Hepatocyte (in vitro differentiated cells): ENCODE data around the gene IL1RN. TPM values are rescaled to one million over a fixed set of nuclear protein-coding genes. Genes with fewer than 3 reads are reported as not detected.
A peak's percentile ranks its signal among the peaks of the same experiment; 100 is the strongest.

ENCODE experiments used
- DNase-seq: peaks from one replicate; pipeline ENCODE4 v3.0.0-alpha.2; 2016; ENCODE audit warnings: low spot score
- H2AFZ ChIP-seq: fragments of 200-600 bp; sonication (generic); 2 replicates; pipeline ENCODE4 v1.6.0; 2016; ENCODE audit warnings: antibody characterized with exemption, mild to moderate bottlenecking
- H3K27ac ChIP-seq: fragments of 200-600 bp; sonication (generic); 2 replicates; pipeline ENCODE4 v1.5.1; 2016; ENCODE audit warnings: mild to moderate bottlenecking
- H3K27me3 ChIP-seq: fragments of 200-600 bp; sonication (generic); 2 replicates; pipeline ENCODE4 v1.6.1; 2016
- H3K36me3 ChIP-seq: fragments of 200-600 bp; sonication (generic); replicated peaks from 2 replicates; pipeline ENCODE4 v1.5.1; 2016; ENCODE audit warnings: low read depth; ENCODE audit not compliant: insufficient read depth
- H3K4me1 ChIP-seq: fragments of 200-600 bp; sonication (generic); 2 replicates; pipeline ENCODE4 v1.5.1; 2016; ENCODE audit warnings: mild to moderate bottlenecking, moderate library complexity; ENCODE audit not compliant: insufficient read depth
- H3K4me2 ChIP-seq: fragments of 200-600 bp; sonication (generic); 2 replicates; pipeline ENCODE4 v1.6.0; 2016
- H3K4me3 ChIP-seq: fragments of 200-600 bp; sonication (generic); 2 replicates; pipeline ENCODE4 v1.5.1; 2016; ENCODE audit warnings: mild to moderate bottlenecking
- H3K79me2 ChIP-seq: fragments of 200-600 bp; sonication (generic); 2 replicates; pipeline ENCODE4 v1.6.0; 2017; ENCODE audit warnings: mild to moderate bottlenecking
- H3K9me2 ChIP-seq: fragments of 200-600 bp; sonication (generic); replicated peaks from 2 replicates; pipeline ENCODE4 v1.6.0; 2017; ENCODE audit warnings: mild to moderate bottlenecking; ENCODE audit not compliant: insufficient read depth
- H3K9me3 ChIP-seq: fragments of 200-600 bp; sonication (generic); 2 replicates; pipeline ENCODE4 v1.5.1; 2016; ENCODE audit warnings: low read depth, mild to moderate bottlenecking
- H4K20me1 ChIP-seq: fragments of 200-600 bp; sonication (generic); 2 replicates; pipeline ENCODE4 v1.6.0; 2016; ENCODE audit warnings: mild to moderate bottlenecking; ENCODE audit not compliant: insufficient read depth, poor library complexity, severe bottlenecking
- CTCF ChIP-seq: fragments of 200-600 bp; sonication (generic); IDR thresholded peaks from 2 replicates; pipeline ENCODE4 v1.5.1; 2016; ENCODE audit warnings: antibody characterized with exemption, mild to moderate bottlenecking; ENCODE audit not compliant: poor library complexity
- EZH2 ChIP-seq: fragments of 200-600 bp; sonication (generic); IDR thresholded peaks from 2 replicates; pipeline ENCODE4 v1.6.1; 2016; ENCODE audit warnings: antibody characterized with exemption, mild to moderate bottlenecking, borderline replicate concordance
- EZH2phosphoT487 ChIP-seq: fragments of 200-600 bp; sonication (generic); IDR thresholded peaks from one replicate; pipeline ENCODE4 v1.6.1; 2018; ENCODE audit warnings: antibody characterized with exemption, mild to moderate bottlenecking, low read depth, moderate library complexity; ENCODE audit not compliant: unreplicated experiment, severe bottlenecking
- WGBS: methylation state at CpG from one replicate; pipeline ENCODE4 v1.1.6; 2016; ENCODE audit warnings: low lambda C conversion rate; ENCODE audit errors: missing lambda C conversion rate; 5-methylcytosine and 5-hydroxymethylcytosine counted together
- polyA plus RNA-seq: library from polyadenylated mRNA; unstranded; fragments of >200 nt; fragmentation: Nextera tagmentation; extraction: Ambion mirVana; gene quantifications from 2 replicates; pipeline ENCODE4 v1.2.1, GENCODE V29; 2016
- total RNA-seq: library from RNA; depleted of rRNA; stranded (reverse); fragments of >200 nt; gene quantifications from 2 replicates; pipeline ENCODE4 v1.2.3, GENCODE V29; 2014

Gene IL1RN
- total and polyA plus RNA-seq, 2 experiments from 2014 or later, result 3.1 to 7.3 TPM

- TF ChIP-seq CTCF, result peak; percentile 44
- TF ChIP-seq EZH2phosphoT487, result no peak
- DNase-seq, result no peak
- no peaks in the 10 kb centered on the region for H3K9me3 ChIP-seq
- no peaks in the 10 kb centered on the region for H4K20me1 ChIP-seq
- H3K4me1 ChIP-seq, result no peaks in the 10 kb centered on the region
- H3K9me2 ChIP-seq, result no peaks in the 10 kb centered on the region
- peaks cover 5% of the 10 kb centered on the region for H3K27me3 ChIP-seq
- H3K4me2 ChIP-seq, result no peak overlapping the region
- H3K4me3 ChIP-seq, result no peak overlapping the region
- H3K36me3 ChIP-seq, result no peaks in the 10 kb centered on the region
- H3K27ac ChIP-seq, result no peak overlapping the region
- H3K79me2 ChIP-seq, result no peaks in the 10 kb centered on the region
- no peak overlapping the region for H2AFZ ChIP-seq
- 55% methylated on average over 5 of the region's 5 CpGs for WGBS
These were observed 43.0 kb upstream of the IL1RN start for GRCh38 chr2:113084249-113085000.

GRCh38 chr2:113085542-113085941 is 41.9 kb upstream of the IL1RN start:
- no peaks in the 10 kb centered on the region for H3K4me1 ChIP-seq
- no peak overlapping the region for H3K4me2 ChIP-seq
- no peaks in the 10 kb centered on the region for H4K20me1 ChIP-seq
- H3K27me3 ChIP-seq, result peaks cover 5% of the 10 kb centered on the region
- DNase-seq, result no peak
- H3K27ac ChIP-seq, result no peak overlapping the region
- TF ChIP-seq EZH2phosphoT487, result no peak
- TF ChIP-seq CTCF, result no peak
- no peak for TF ChIP-seq EZH2
- no peaks in the 10 kb centered on the region for H3K9me3 ChIP-seq
- H3K79me2 ChIP-seq, result no peaks in the 10 kb centered on the region
- WGBS, result 75% methylated on average over 2 of the region's 2 CpGs
- H3K4me3 ChIP-seq, result no peak overlapping the region
- H3K9me2 ChIP-seq, result no peaks in the 10 kb centered on the region
- no peaks in the 10 kb centered on the region for H3K36me3 ChIP-seq
- H2AFZ ChIP-seq, result no peak overlapping the region

GRCh38 chr2:113088213-113088992 is 39.0 kb upstream of the IL1RN start:
- no peak for DNase-seq
- Histone ChIP-seq H2AFZ (no peak overlapping the region), H3K9me3 (no peaks in the 10 kb centered on the region), H3K79me2 (no peaks in the 10 kb centered on the region), H3K4me2 (no peak overlapping the region), H3K4me1 (no peaks in the 10 kb centered on the region), H3K9me2 (no peaks in the 10 kb centered on the region), H4K20me1 (no peaks in the 10 kb centered on the region), H3K36me3 (no peaks in the 10 kb centered on the region), H3K4me3 (no peak overlapping the region), H3K27ac (no peak overlapping the region), H3K27me3 (peaks cover 10% of the 10 kb centered on the region)
- TF ChIP-seq EZH2phosphoT487, result no peak
- no peak for TF ChIP-seq CTCF
- no peak for TF ChIP-seq EZH2
